ENCODE data around the gene ZNF536.

ZNF536 gene

DNA sequence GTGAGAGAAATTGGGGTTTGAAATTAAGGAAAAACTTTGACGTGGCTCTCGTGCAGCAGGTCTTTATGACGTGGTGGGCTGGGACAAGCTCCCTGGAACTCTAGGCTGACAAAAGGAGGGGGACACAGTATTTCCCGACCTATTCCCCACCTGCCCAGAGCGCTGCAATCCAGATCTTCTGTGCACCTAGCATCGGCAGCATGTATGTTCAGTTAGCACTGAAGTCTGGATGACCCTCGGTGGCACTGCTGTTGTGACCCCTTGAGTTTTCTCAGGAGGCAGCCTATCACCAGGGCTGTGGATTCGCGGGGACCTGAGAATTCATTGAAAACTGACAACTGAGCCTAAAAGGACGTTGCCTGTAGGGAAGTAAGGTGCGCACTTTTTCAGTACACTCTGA, 9.1 kb upstream of the ZNF536 start:
- DNase-seq (ENCODE audit: low read depth in 2 of 2) = no peak

DNA sequence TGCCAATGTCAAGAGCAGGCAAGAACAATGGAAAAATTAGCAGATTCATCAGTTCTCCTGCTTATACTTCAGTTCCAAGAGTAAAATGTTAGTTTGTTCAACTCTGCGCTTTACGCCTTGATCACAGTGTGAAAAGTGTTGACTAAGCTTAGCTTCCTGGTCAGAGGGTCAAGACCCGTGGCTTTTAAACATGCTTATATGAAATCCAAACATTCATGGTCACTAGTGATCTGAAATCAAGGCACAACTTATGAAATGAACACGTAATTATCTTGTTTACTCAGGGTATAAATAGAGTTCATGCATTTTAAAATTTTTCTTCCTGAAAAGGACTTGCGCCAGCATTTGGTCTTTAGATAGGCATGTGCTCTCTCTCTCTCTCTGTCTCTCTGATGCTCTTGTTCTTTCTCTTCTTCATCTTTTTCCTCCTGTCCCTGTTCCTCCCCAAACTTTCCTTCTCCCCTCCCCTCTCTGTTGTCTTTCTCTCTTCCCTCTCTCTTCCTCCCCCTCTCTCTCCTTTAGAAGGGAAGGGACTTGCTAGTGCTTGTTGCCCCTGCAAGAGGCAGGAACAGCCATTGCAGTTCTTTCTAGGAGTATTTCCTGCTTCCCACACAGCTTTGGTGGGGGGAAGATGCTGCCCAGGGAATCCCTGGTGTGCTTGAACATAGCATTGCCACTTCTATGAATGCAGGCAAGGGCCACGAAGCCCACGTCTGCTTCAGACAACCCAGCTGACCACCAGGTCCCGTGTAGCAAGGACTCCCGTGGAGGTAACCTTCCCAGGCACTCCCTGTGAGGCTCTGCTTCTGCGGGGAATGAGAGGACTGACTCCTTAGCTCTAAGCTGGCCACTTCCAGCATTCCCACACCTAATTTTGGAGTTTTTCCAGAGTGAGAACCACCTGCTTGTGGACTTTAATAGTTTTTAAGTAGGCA, 7.1 kb upstream of the ZNF536 start:
- no peak for DNase-seq (ENCODE audit: low read depth in 2 of 2)

DNA sequence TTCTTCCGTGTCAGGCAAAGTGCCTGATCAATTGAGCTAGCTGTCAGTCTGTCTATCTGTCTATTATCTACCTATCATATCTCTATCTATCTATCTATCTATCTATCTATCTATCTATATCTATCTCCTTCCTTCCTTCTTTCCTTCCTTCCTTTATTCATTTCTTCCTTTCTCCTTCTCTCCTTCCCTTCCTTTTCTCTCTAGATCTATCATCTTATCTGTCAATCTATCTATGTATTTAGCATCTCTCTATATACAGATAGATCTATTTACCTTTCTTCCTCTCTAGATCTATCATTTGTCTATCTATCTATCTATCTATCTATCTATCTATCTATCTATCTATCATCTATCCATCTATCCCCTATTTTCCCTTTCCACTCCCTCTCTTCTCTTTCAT, 5.9 kb upstream of the ZNF536 start:
- DNase-seq (ENCODE audit: low read depth in 2 of 2) = no peak

DNA sequence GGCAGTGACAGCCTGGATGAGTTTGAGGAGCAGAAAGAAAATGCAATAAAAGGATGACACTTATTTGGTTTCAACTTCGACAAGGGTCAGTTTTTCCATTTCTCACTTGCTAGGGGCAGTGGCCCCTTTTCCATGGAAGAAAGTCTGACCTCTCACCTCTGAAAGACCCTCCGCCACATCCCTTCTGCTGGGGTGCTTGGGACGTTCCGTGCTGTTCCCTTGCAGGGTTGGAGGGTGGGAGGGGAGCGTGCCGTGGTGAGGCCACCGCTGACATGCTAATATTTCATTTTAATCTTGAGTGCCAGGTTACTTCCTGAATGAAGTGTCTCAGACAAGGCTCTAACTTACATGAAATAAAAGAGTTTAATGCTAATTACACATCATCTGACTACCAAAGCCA, 5.2 kb upstream of the ZNF536 start:
- no peak for DNase-seq (ENCODE audit: low read depth in 2 of 2)

DNA sequence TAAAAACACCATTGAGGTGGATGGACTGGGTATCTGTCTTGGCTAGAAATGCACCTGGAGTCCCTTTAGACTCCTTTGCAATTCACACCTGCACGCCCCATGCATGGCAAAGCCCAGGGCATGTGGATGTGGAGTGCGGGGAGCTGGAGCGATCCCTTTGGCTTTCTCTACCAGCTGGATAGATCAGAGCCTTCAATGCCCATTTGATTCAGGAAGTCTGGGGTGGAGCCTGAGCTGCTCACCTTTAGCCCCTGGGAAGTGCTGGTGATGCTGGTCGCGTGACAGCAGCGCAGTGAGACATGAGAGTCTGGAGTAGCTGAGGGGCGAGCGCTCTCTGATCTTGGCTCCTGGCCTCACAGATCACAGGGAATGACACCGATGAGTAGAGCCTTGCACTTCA, 4.8 kb upstream of the ZNF536 start:
- no peak for DNase-seq (ENCODE audit: low read depth in 2 of 2)

DNA sequence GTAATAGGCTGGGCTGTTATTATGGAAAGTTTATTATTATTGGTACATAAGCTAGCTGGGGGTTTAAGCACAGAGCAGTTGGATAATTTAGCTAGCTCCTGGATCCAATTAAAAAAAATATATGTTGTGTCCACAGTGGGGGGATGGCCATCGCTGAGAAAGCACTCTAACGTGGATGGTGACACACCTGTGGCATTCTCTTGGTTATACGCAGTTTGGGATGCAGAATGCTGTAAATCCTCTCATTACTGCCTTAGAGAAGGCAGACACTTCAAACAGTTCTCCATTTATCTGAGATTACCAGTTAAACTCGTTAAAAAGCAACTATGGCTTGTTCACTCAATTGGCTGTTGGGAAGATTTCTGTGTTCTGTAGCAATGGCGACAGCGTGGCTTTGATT, 2.4 kb upstream of the ZNF536 start:
- DNase-seq (ENCODE audit: low read depth in 2 of 2) = no peak

DNA sequence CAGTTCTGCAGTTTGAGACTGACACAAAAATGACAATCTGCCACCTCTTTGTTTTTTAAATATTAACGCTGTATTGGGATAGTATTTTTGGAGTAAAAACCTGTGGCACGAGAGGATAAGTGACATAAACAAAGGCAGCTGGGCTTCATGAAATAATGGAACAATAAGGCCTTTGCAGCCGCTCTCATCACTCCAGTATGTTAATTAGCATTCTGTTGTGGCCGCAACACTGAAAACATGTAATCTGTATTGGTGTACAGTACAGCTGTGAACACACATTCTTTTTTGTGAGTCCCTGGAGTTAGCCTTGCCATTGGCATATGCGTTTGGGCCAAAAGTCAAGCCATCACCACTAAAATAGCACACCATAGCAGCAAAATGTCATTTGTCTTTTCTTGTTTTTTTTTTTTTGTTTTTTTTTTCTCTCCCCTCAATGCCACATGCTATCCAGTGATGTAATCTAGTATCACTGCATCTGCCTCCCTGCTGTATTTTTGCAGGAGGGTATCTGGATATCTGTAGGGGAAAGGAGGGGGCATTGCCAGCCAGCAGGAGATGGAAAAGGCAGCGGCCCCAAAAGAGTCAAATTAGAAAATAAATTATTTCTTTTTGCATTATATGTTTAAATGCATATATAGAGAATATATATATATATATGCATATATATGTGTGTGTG, 885 bp upstream of the ZNF536 start:
- DNase-seq (ENCODE audit: low read depth in 2 of 2) = no peak

DNA sequence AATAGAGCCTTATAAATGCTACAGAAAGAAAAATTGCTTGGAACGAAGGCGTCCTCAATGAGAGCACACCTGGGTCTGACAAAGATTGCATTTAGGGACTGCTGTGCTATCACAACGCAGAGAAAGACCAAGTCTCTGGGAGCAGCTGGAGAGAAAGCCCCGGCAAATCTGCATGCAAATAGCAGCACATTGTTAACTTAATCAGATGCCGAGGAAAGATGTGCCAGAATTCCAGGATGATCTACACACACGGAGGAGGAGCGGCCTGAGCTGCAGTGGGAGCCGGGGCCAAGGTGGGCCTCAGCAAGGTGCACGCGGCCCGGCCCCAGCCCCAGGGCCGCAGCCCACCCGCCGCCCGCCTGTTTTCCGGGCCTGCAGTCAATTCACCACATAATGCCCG, 1.4 kb downstream of the ZNF536 start:
- no peak for DNase-seq (ENCODE audit: low read depth in 2 of 2)

DNA sequence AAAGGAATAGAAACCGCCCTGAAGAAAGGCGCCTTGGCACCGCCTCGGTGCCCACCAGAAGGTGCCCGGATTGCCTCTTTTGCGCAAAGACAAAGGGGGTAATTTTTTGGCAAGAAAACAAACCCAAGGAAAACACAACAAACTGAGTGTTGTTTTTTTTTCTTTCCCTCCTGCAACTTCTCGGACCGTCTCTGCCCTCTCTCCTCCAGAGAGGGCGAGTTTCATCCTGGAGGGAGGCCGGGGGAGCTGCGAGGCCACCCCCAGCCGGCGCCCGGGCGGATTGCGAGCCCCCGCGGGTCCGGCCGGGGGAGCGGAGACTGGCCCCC, 2.3 kb downstream of the ZNF536 start:
- DNase-seq (ENCODE audit: low read depth in 2 of 2) = no peak

DNA sequence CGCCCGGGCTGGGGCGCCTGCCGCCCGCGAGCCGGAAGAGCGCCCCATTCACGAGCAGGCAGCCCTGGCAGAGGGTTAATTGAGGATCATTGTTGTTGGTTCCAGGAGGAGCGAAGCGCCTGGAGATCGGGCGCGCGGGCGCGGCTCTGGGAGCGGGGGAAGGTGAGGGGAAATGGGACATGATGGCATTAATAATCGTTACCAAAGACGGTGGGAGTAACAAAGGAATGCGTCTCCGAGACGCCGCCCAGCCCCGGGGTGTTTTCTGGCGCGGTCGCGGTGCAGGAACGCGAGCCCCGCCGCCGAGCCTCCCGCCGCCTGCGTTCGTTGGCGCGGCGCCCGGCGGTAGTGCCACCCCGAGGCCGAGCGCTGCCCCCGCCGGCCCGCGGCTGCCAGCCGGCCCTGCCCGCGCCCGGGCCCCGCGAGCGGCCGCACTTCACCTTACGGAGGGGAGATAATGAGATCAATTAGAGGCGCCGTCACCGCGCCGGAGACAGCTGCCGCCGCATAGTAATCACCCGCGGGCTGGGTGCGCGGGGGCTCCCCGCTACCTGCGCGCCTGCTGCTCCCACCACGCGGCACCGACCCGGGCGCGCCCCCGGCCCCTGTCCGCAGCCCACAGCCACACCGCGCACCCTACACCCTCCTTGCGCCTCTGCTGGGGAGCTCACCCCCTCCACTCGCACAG, 2.8 kb downstream of the ZNF536 start:
- DNase-seq (ENCODE audit: low read depth in 2 of 2) = no peak

DNA sequence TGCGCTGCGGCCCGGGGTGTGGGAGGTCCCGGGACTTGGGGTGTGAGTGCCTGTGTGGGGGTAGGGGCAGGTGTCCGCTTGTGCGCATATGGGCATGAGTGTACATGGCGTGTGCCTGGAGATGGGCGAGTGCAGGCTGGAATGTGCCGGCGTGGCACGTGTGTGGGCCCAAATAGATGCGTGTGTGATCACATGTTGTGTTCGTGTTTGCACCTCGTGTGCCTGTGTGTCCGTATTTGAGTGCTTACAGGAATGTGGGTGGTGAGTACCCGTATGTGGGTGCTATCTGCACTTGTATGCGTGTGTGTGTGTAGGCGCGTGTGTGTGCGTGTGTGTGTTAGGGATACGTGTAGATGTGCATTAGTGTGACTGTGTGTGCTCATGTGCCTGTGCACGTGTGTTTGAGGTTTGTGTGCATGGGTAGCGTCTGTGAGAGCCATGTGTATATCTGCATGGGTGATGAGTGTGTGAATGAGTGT, 3.4 kb downstream of the ZNF536 start:
- DNase-seq (ENCODE audit: low read depth in 2 of 2) = no peak

DNA sequence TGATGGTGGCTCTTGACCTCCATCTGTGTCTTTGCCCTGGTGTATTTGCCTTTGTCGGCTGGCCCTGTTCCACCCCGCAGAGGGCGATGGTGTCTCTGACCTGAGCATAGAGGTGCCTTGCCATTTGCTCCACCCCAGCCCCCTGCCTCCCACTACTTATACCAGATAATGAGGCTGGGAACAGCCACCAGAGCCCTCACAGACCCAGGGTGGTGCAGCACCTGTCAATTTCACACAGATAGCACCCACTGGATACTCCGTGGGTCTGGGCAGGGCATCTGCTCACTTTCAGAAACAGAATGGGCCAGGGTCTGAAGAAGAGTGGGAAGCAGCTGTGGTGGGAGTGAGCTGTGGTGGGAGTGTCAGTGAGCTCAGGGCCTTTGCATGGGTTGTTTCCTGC, 4.1 kb downstream of the ZNF536 start:
- no peak for DNase-seq (ENCODE audit: low read depth in 2 of 2)

DNA sequence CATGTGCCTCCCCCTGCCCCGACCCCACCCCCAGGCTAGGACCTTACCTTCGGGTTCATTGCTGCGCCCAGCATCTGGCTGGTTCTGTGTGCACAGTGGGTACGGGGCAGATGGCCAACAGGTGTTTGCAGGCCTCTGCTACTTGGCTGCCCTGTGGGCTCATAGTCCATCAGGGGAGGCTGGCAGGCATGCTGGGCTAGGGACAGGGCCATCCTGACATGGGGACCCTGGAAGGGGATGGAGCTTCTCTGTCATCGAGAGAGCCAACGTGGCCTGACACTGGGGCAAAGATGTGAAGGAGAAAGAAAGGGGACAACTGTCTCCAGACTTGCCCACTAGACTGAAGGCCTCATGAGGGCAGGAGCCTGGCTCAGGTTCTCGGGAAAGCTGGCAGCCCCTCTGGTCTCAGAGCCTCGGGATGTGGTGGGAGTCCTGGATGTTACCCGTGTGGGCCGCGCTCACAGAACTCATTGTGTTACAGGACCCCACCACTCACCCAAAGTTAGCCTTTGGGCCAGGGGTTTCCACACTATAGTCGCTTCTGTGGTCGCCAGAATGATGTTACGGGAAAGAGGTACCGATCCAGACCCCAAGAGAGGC, 4.7 kb downstream of the ZNF536 start:
- no peak for DNase-seq (ENCODE audit: low read depth in 2 of 2)

DNA sequence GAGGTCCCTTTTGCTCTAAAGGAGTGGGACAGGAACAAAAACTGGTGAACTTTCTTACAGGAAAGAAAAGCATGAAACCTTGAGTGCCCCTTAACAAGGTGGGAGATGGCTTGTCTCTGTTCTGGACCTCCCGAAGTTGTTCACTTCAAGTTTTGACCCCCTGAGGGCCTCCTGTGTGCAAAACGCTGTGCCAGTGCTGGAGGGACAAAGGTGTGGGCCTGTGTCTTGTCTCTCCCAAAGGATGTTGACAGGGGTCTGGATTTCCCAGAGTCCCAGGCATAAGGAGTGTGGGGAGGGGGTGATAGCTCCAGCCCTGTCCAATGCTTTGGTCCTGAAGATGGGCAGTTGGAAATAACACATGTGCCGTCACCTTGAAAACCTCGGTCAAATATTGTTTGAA, 6.5 kb downstream of the ZNF536 start:
- no peak for DNase-seq (ENCODE audit: low read depth in 2 of 2)

DNA sequence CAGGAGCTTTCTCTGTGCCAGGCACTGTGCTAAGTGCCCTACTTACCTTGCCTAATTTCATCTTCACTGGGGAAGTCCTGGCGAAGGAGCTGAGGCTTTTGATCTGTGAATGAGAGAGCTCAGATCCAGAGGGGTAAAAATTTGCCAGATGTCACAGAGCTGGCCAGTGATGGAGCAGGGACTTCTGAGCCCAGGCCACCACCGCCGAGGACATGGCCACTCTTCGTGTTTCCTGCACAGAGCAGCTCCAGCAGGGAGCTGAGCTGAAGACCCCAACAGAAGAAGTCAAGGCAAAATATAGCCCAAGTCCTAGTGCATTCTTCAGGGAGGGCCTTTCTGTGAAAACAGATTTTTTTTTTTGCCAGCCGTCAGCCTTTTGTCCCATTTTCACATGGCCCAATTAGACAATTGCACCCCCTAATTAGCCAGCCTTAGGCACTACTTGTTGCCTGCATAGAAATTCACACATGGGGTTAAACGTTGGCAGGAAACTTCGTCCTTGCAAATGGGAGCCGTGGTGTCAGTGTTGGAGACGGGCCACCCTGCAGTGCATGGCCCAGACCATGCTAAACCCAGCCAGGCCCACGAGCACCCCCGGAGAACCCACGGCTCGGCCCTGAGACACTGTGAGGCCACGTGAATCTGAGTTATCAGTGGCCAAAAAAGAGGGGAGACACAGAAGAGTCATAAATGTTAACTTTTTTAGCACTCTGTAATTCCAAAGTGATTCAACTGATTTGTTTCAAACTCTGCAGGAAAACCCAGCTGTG, 7.8 kb downstream of the ZNF536 start:
- DNase-seq (ENCODE audit: low read depth in 2 of 2) = no peak

DNA sequence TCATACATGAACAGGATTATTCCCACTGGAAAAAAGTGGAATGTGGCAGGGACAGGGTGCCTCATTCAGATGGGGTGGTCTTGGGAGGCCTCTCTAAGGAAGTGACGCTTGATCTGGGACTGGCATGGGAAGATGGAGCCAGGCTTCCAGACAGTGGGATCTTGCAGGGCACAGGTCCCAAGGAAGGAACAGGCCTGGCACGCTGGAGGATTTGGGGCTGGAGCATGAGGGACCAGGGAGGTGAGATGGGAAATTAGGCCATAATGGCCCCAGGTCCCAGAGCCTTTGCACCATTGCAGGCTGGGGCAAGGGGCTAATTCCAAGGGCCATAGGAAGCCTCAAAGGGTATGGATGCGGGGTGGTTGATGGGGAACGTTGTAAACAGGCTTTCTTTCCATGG, 9.2 kb downstream of the ZNF536 start:
- DNase-seq (ENCODE audit: low read depth in 2 of 2) = no peak

DNA sequence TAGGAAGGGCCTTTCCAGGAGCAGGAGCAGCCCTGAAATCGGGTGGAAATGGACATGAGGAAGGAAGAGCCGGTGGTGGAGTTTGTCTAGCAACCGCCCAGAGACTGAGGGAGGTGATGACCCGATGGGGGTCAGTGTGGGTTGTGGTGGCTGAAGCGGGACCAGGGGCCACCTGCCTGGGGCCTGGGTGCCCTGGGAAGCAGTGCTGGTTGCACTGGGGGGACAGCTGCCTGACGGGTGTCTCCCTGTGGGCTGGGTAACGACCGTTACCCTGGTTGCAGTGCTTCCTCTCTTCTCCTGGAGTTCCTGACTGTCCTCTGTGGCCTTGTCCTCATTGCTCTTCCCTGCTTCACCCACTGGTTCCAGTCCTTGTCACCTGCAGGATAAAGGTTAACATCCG, 13.0 kb downstream of the ZNF536 start:
- DNase-seq (ENCODE audit: low read depth in 2 of 2) = no peak

DNA sequence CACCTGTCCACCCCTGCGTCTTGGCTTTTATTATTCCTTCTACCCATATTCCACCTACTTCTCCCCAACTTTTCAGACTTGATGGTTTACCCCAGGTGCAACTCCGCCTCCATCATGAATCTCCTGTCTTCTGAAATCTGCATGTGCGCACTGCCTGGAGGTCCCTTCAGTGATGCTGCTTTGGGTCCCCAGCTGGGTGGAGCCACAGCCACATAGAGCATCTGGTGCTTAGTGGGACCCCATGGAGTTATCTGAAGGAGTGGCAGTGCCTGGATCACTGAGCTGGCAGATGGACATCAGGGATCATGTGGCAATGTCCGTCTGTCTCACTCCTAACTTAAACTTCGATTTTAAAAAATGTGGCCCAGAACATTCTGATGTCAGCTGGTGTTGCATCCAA, 13.5 kb downstream of the ZNF536 start:
- DNase-seq (ENCODE audit: low read depth in 2 of 2) = no peak

DNA sequence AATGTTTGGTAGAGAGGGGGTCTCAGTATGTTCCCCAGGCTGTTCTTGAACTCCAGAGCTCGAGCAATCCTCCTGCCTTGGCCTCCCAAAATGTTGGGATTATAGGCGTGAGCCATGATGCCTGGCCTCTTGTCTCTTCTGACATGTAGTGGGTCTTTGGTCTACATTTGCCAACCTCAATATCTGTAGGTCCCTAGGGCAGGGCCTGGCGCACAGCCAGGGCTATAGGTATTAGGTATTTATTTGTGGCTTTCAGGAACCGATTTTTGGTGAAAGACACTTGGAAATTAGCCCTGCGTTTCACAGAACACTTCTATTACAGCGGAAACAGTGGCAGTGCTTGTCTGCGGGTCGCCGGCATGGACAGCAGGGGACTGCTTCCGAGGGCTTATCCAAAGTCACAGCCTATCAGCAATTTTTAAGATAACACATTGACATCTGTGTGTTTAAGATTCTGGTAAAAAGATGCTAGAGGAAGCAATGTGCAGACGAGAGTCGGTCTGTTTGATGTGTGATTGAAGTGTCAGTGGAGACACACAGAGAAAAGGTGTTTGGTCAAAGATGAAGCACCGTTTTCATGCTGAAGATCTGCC, 14.5 kb downstream of the ZNF536 start:
- no peak for DNase-seq (ENCODE audit: low read depth in 2 of 2)

DNA sequence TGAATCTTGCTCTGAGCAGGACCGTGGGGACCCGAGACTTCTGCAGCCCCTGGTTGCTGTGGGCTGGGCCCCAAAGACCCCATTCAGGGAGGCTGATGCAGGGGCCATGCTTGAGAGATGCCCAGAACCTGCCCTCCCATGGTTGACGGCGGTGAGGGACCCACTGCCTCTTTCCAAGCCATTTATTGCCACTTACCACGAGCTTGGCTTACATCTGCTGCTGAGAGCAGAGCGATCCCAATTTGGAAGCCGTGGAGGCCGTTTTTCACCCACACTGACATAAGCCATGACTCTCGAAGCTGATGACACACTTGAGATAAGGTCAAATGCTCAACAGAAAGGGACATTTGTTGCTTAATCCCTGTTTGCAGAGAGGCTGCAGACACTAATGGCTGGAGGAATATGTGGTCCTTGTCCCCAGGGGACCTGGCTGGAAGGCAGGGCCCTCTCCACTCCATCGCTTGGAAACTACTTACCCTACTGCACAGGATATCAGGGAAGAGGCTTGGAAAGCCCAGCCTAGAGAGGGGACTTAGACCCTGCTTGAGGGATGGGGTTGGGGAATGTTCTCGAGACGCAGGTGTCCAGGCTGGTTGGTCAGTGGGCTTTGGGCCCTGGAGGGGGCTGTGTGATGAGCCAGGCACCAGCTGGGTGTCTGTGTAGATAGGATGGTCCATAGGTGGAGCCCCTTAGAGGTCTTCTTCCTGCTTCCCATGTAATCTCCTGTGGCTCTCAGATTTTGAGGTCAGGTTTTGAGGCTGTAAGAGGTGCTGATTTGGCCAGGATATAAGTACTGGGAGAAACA, 15.3 kb downstream of the ZNF536 start:
- DNase-seq (ENCODE audit: low read depth in 2 of 2) = no peak
